WTC11 (cell line): ENCODE data around the gene SAMD13. TPM values are rescaled to one million over a fixed set of nuclear protein-coding genes. Genes with fewer than 3 reads are reported as not detected.

Source experiments
- ATAC-seq: fragments of 200-7000 bp; cut with Tn5 transposase; 2 replicates; pipeline ENCODE4 v1.10.0; 2021; ENCODE audit warnings: mild to moderate bottlenecking, moderate library complexity
- CTCF ChIA-PET: fragments of 300-600 bp; sonication (Branson Sonifier 250); formaldehyde crosslinking; loops from one replicate; lab custom pipeline; 2021; ENCODE audit warnings: antibody characterized with exemption; lab: Charles Lee
- POLR2A ChIA-PET: fragments of 350-600 bp; sonication (Branson Sonifier 250); formaldehyde crosslinking; loops from one replicate; lab custom pipeline; 2021; ENCODE audit warnings: antibody characterized with exemption; lab: Charles Lee
- DNase-seq: peaks from one replicate; pipeline ENCODE4 v3.0.0; 2021; ENCODE audit warnings: low spot score
- H3K27ac Mint-ChIP-seq: 2 replicates; pipeline ENCODE4 v1.8.0; 2021; ENCODE audit warnings: mixed read lengths
- H3K27me3 Mint-ChIP-seq: 2 replicates; pipeline ENCODE4 v1.8.0; 2021; ENCODE audit warnings: low read depth, mild to moderate bottlenecking, moderate library complexity, mixed read lengths
- H3K36me3 Mint-ChIP-seq: 2 replicates; pipeline ENCODE4 v1.8.0; 2021; ENCODE audit warnings: mixed read lengths
- H3K4me1 Mint-ChIP-seq: 2 replicates; pipeline ENCODE4 v1.8.0; 2022; ENCODE audit warnings: mixed read lengths
- H3K4me3 Mint-ChIP-seq: 2 replicates; pipeline ENCODE4 v1.8.0; 2021; ENCODE audit warnings: mild to moderate bottlenecking, moderate library complexity, mixed read lengths
- H3K9me3 Mint-ChIP-seq: 2 replicates; pipeline ENCODE4 v1.8.0; 2021; ENCODE audit warnings: mixed read lengths
- ETV6 ChIP-seq: sonication (generic); formaldehyde crosslinking; IDR thresholded peaks from 2 replicates; pipeline ENCODE4 v1.8.1; 2022; ENCODE audit warnings: mild to moderate bottlenecking, missing genetic modification reagents
- HMGA2 ChIP-seq: fragments of 250-450 bp; sonication (Bioruptor Pico); IDR thresholded peaks from 2 replicates; pipeline ENCODE4 v1.4.0; 2021; ENCODE audit warnings: mild to moderate bottlenecking, moderate library complexity
- MXD4 ChIP-seq: fragments of 250-450 bp; sonication (Bioruptor Pico); IDR thresholded peaks from 2 replicates; pipeline ENCODE4 v1.8.0; 2021; ENCODE audit warnings: mild to moderate bottlenecking, moderate library complexity, borderline replicate concordance
- SP1 ChIP-seq: sonication (generic); formaldehyde crosslinking; conservative IDR thresholded peaks from 2 replicates; pipeline ENCODE4 v1.8.1; 2022; ENCODE audit warnings: missing genetic modification reagents
- STAT6 ChIP-seq: sonication (generic); formaldehyde crosslinking; conservative IDR thresholded peaks from 2 replicates; pipeline ENCODE4 v1.8.1; 2023; ENCODE audit warnings: mild to moderate bottlenecking, low read depth, missing genetic modification reagents, moderate library complexity
- ZNF121 ChIP-seq: sonication (generic); formaldehyde crosslinking; IDR thresholded peaks from 2 replicates; pipeline ENCODE4 v1.8.0; 2023; ENCODE audit warnings: missing genetic modification reagents
- ZNF425 ChIP-seq: fragments of 250-450 bp; sonication (Bioruptor Pico); conservative IDR thresholded peaks from 2 replicates; pipeline ENCODE4 v1.9.0; 2021; ENCODE audit warnings: mild to moderate bottlenecking
- ZNF532 ChIP-seq: fragments of 250-450 bp; sonication (Bioruptor Pico); IDR thresholded peaks from 2 replicates; pipeline ENCODE4 v1.9.0; 2021; ENCODE audit warnings: mild to moderate bottlenecking, borderline replicate concordance
- ZNF671 ChIP-seq: fragments of 250-450 bp; sonication (Bioruptor Pico); IDR thresholded peaks from 2 replicates; pipeline ENCODE4 v1.8.0; 2021; ENCODE audit warnings: mild to moderate bottlenecking
- total RNA-seq: library from RNA; stranded (reverse); gene quantifications from 3 replicates; pipeline ENCODE4 v1.2.3, GENCODE V29; 2021

Gene SAMD13
- total RNA-seq, 1 experiment from 2014 or later, result 1.8 TPM

GRCh38 chr1:84350550-84350949 lies 49.0 kb downstream of the SAMD13 start:
- no peak for ATAC-seq
- CTCF ChIA-PET, result no interaction called here

More at GRCh38 chr1:84350550-84350949, 49.0 kb downstream of the SAMD13 start:
- H3K4me3 Mint-ChIP-seq, result no peak overlapping the region
- POLR2A ChIA-PET, result no interaction called here
- no peaks in the 10 kb centered on the region for H3K36me3 Mint-ChIP-seq
- no peak for DNase-seq
- no peaks in the 10 kb centered on the region; the same call in 1 of the 2 replicates for H3K27me3 Mint-ChIP-seq
- H3K4me1 Mint-ChIP-seq, result no peaks in the 10 kb centered on the region
- H3K9me3 Mint-ChIP-seq, result 0 out of 2 replicates have a peak, but pooled peaks cover under 1% of the 10 kb centered on the region
- H3K27ac Mint-ChIP-seq, result no peak overlapping the region
- TF ChIP-seq ETV6 (CRISPR knock-in tag) (no peak), ZNF425 (CRISPR knock-in tag) (no peak), HMGA2 (CRISPR knock-in tag) (no peak), ZNF532 (CRISPR knock-in tag) (no peak), ZNF121 (CRISPR knock-in tag) (no peak), ZNF671 (CRISPR knock-in tag) (no peak), SP1 (no peak), STAT6 (no peak), MXD4 (CRISPR knock-in tag) (no peak)
